Natural killer cell (primary cell): Measurements from ENCODE around the gene SCAND1. TPM values are rescaled to one million over a fixed set of nuclear protein-coding genes. Genes with fewer than 3 reads are reported as not detected.

Experiments
- ATAC-seq, 3 donors: fragments of 150-1000 bp in 2 of 3; fragments of 200-7000 bp in 1 of 3; cut with Tn5 transposase; 1 replicate in 1 of 3; 2 replicates in 2 of 3; pipeline ENCODE4 v1.10.0; 2021; ENCODE audit warnings: mild to moderate bottlenecking in 2 of 3, moderate library complexity in 2 of 3
- DNase-seq, 2 donors: peaks; one replicate each; pipeline versions ENCODE4 v3.0.0 to v3.0.0-alpha.2; 2013 to 2021; ENCODE audit warnings: mixed read lengths in 1 of 2
- H3K27ac ChIP-seq: one replicate; pipeline ENCODE4 v1.5.1; 2013; ENCODE audit warnings: mild to moderate bottlenecking, low read length
- H3K27me3 ChIP-seq: one replicate; pipeline ENCODE4 v1.6.1; 2013; ENCODE audit warnings: low read length; ENCODE audit not compliant: control insufficient read depth, insufficient read depth
- H3K36me3 ChIP-seq: one replicate; pipeline ENCODE4 v1.6.1; 2013; ENCODE audit warnings: low read length; ENCODE audit not compliant: control insufficient read depth, insufficient read depth
- H3K4me1 ChIP-seq: one replicate; pipeline ENCODE4 v1.6.1; 2013; ENCODE audit warnings: low read length; ENCODE audit not compliant: control insufficient read depth, insufficient read depth
- H3K4me3 ChIP-seq: one replicate; pipeline ENCODE4 v1.5.1; 2013; ENCODE audit warnings: low read length
- H3K9me3 ChIP-seq: one replicate; pipeline ENCODE4 v1.6.1; 2013; ENCODE audit warnings: low read length; ENCODE audit not compliant: control insufficient read depth, insufficient read depth
- H3K27ac Mint-ChIP-seq, 2 donors: one replicate each; pipeline ENCODE4 v1.8.0; 2022; ENCODE audit warnings: mild to moderate bottlenecking in 2 of 2, mixed read lengths in 2 of 2, moderate library complexity in 1 of 2
- H3K27me3 Mint-ChIP-seq, 2 donors: one replicate each; pipeline ENCODE4 v1.8.0; 2022; ENCODE audit warnings: low read depth in 2 of 2, mixed read lengths in 2 of 2
- H3K36me3 Mint-ChIP-seq: one replicate; pipeline ENCODE4 v1.8.0; 2022; ENCODE audit warnings: mixed read lengths
- H3K4me1 Mint-ChIP-seq, 2 donors: one replicate each; pipeline ENCODE4 v1.8.0; 2022; ENCODE audit warnings: mixed read lengths in 2 of 2
- H3K4me3 Mint-ChIP-seq: one replicate; pipeline ENCODE4 v1.8.0; 2022; ENCODE audit warnings: mild to moderate bottlenecking, moderate library complexity, mixed read lengths
- H3K9me3 Mint-ChIP-seq, 2 donors: one replicate each; pipeline ENCODE4 v1.8.0; 2022; ENCODE audit warnings: mixed read lengths in 2 of 2
- CTCF ChIP-seq: fragments of 200-600 bp; IDR thresholded peaks from one replicate; pipeline ENCODE4 v1.8.0; 2022; ENCODE audit warnings: antibody characterized with exemption
- WGBS: methylation state at CpG from one replicate; pipeline ENCODE4 v1.1.7; 2013; ENCODE audit warnings: missing lambda C conversion rate; ENCODE audit not compliant: insufficient coverage; 5-methylcytosine and 5-hydroxymethylcytosine counted together
- intact Hi-C: fragments of 100-400 bp; cut with micrococcal nuclease; formaldehyde crosslinking; loops from one replicate; pipeline ENCODE4 v1.14.2; 2022
- total RNA-seq, 4 donors: library from RNA; stranded (reverse); fragments of 120-200 nt in 1 of 4; gene quantifications; one replicate each; pipeline versions ENCODE4 v1.2.3 to v1.2.4, GENCODE V29; 2013 to 2022

Gene SCAND1
- total RNA-seq, 3 donors from 2014 or later (not counting 1 experiment from before 2014, with no cell fraction given): 51.4 to 70.3 (median 63.9) TPM

DNA sequence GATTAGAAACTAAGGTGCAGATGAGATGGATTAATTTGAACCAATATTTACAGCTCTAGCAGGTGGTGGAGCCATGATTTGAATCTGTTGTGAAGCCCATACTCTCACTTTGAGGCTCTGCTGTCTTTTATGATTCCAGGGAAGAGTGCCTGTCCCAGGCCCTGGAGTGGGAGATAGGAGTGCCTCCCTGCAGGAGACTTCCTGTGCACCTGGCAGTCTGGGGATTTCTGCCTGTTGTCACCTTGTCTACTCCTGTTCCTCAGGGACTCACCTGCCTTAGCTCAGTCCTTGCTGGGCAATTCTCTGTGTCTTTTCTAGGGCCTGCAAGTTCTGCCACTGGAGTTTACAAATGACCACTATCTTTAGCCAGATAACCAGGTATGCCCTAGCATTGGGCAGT, 46.3 kb downstream of the SCAND1 start:
- DNase-seq (no peak), ATAC-seq (no peak)
- no peaks in the 10 kb centered on the region for H3K4me1 ChIP-seq
- H3K36me3 Mint-ChIP-seq: no peaks in the 10 kb centered on the region
- no peak overlapping the region for H3K4me3 ChIP-seq
- no peaks in the 10 kb centered on the region for H3K27me3 ChIP-seq
- TF ChIP-seq CTCF: no peak
- peaks cover 24% of the 10 kb centered on the region for H3K36me3 ChIP-seq
- no peak overlapping the region for H3K27ac ChIP-seq
- H3K27me3 Mint-ChIP-seq: no peaks in the 10 kb centered on the region
- no peaks in the 10 kb centered on the region for H3K9me3 Mint-ChIP-seq
- no peaks in the 10 kb centered on the region for H3K9me3 ChIP-seq
- no peak overlapping the region for H3K27ac Mint-ChIP-seq
- H3K4me3 Mint-ChIP-seq: no peak overlapping the region
- H3K4me1 Mint-ChIP-seq: peaks cover 19 to 25% of the 10 kb centered on the region in 2 donors
- intact Hi-C loops: no loop called here

- H3K36me3 ChIP-seq: peaks cover 20% of the 10 kb centered on the region
- ATAC-seq (no peak), DNase-seq (no peak)
- H3K27ac ChIP-seq: no peak overlapping the region
- H3K9me3 Mint-ChIP-seq: no peaks in the 10 kb centered on the region
- H3K27me3 ChIP-seq: no peaks in the 10 kb centered on the region
- peaks cover 19 to 26% of the 10 kb centered on the region in 2 donors for H3K4me1 Mint-ChIP-seq
- TF ChIP-seq CTCF: no peak
- WGBS: 92% methylated on average over 7 of the region's 7 CpGs
- intact Hi-C loops: no loop called here
- H3K4me1 ChIP-seq: no peaks in the 10 kb centered on the region
- H3K4me3 ChIP-seq: no peak overlapping the region
- H3K4me3 Mint-ChIP-seq: no peak overlapping the region
- H3K9me3 ChIP-seq: no peaks in the 10 kb centered on the region
- peak overlapping the region in 1 of 2 donors; percentile 75 for H3K27ac Mint-ChIP-seq
- no peaks in the 10 kb centered on the region for H3K36me3 Mint-ChIP-seq
- H3K27me3 Mint-ChIP-seq: no peaks in the 10 kb centered on the region
Measured at GRCh38 chr20:35907017-35907701, 47.1 kb downstream of the SCAND1 start.

DNA sequence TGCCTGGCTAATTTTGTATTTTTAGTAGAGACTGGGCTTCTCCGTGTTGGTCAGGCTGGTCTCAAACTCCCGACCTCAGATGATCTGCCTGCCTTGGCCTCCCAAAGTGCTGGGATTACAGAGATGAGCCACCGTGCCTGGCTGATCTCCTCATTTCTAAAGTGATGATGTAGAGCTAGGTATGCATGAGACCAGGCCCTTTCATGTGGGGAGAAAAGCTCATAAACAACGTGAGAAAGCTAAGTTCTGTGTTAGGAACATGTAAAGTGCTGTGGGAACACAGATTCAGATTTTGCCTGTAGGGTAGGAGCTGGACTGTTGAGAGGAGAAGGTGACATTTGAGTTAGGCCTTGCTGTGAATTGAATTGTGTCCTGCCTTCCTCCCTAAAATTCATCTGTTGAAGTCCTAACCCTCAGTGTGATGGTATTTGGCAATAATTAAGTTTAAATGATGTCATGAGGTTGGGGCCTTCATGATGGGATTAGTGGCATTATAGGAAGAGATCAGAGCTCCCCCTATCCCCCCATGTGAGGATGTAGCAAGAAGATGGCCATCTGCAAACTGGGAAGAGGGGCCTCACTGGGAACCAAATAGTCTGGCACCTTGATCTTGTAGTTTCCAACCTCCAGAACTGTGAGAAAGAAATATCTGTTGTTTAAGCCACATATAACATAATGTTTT, 49.2 kb downstream of the SCAND1 start:
- peaks cover 21% of the 10 kb centered on the region for H3K36me3 ChIP-seq
- peaks cover 19 to 35% of the 10 kb centered on the region in 2 donors for H3K4me1 Mint-ChIP-seq

More for the DNA sequence above, 49.2 kb downstream of the SCAND1 start:
- no peaks in the 10 kb centered on the region for H3K27me3 Mint-ChIP-seq
- 84% methylated on average over 4 of the region's 4 CpGs for WGBS
- H3K27ac Mint-ChIP-seq: no peak overlapping the region
- H3K27me3 ChIP-seq: no peaks in the 10 kb centered on the region
- intact Hi-C loops: no loop called here
- DNase-seq (no peak), ATAC-seq (no peak)
- no peak overlapping the region for H3K27ac ChIP-seq
- H3K9me3 Mint-ChIP-seq: no peaks in the 10 kb centered on the region
- no peaks in the 10 kb centered on the region for H3K36me3 Mint-ChIP-seq
- no peaks in the 10 kb centered on the region for H3K4me1 ChIP-seq
- TF ChIP-seq CTCF: no peak
- no peak overlapping the region for H3K4me3 ChIP-seq
- no peak overlapping the region for H3K4me3 Mint-ChIP-seq
- no peaks in the 10 kb centered on the region for H3K9me3 ChIP-seq
